HFFc6 (cell line): Measurements from ENCODE around the gene PLCG1. TPM values are rescaled to one million over a fixed set of nuclear protein-coding genes. Genes with fewer than 3 reads are reported as not detected.
A peak's percentile ranks its signal among the peaks of the same experiment; 100 is the strongest.

ENCODE experiments used
- DNase-seq: peaks from one replicate; pipeline ENCODE4 v3.0.0-alpha.2; 2018
- H3K27ac Mint-ChIP-seq: 2 replicates; pipeline ENCODE4 v1.8.0; 2020; ENCODE audit warnings: mild to moderate bottlenecking, mixed read lengths
- H3K27me3 Mint-ChIP-seq: 2 replicates; pipeline ENCODE4 v1.8.0; 2021; ENCODE audit warnings: mild to moderate bottlenecking, moderate library complexity, mixed read lengths; ENCODE audit not compliant: insufficient read depth
- H3K36me3 Mint-ChIP-seq: 2 replicates; pipeline ENCODE4 v1.8.0; 2021; ENCODE audit warnings: low read depth, mixed read lengths
- H3K4me1 Mint-ChIP-seq: 2 replicates; pipeline ENCODE4 v1.8.0; 2020; ENCODE audit warnings: low read depth, mixed read lengths
- H3K4me3 Mint-ChIP-seq: 2 replicates; pipeline ENCODE4 v1.8.0; 2020; ENCODE audit warnings: mild to moderate bottlenecking, moderate library complexity, mixed read lengths
- H3K9me3 Mint-ChIP-seq: 2 replicates; pipeline ENCODE4 v1.8.0; 2020; ENCODE audit warnings: mild to moderate bottlenecking, mixed read lengths
- CTCF ChIP-seq: fragments of 200-600 bp; sonication (generic); IDR thresholded peaks from 2 replicates; pipeline ENCODE4 v1.5.0; 2021; ENCODE audit warnings: antibody characterized with exemption, mild to moderate bottlenecking
- total RNA-seq, 6 experiments: library from RNA; stranded (reverse); fragmentation: NEBNext Ultra II Directional; extraction: Animal tissue kit (Norgen Biotek cat#: 25700); gene quantifications; 2 replicates in 1 of 6; 3 replicates in 5 of 6; pipeline ENCODE4 v1.2.3, GENCODE V29; 2021

The PLCG1 gene
- total RNA-seq, 6 experiments from 2014 or later = 44.4 to 62.1 (median 50.1) TPM

- no peak for DNase-seq
- Mint-ChIP-seq H3K9me3 (no peaks in the 10 kb centered on the region), H3K4me1 (peaks cover 12% of the 10 kb centered on the region; the same call in 1 of the 2 replicates), H3K27me3 (no peaks in the 10 kb centered on the region; the same call in 1 of the 2 replicates), H3K36me3 (peaks cover 18% of the 10 kb centered on the region), H3K27ac (no peak overlapping the region), H3K4me3 (no peak overlapping the region)
- no peak for TF ChIP-seq CTCF
These were observed 24.5 kb downstream of the PLCG1 start for GRCh38 chr20:41161886-41162285.

GRCh38 chr20:41162396-41162795, 25.1 kb downstream of the PLCG1 start:
- Mint-ChIP-seq H3K9me3 (no peaks in the 10 kb centered on the region), H3K36me3 (peaks cover 18% of the 10 kb centered on the region), H3K27ac (no peak overlapping the region), H3K4me3 (no peak overlapping the region), H3K27me3 (no peaks in the 10 kb centered on the region; the same call in 1 of the 2 replicates), H3K4me1 (peaks cover 7% of the 10 kb centered on the region; the same call in 1 of the 2 replicates)
- no peak for TF ChIP-seq CTCF
- DNase-seq = no peak

- no peak overlapping the region for H3K4me3 Mint-ChIP-seq
- no peak for DNase-seq
- peaks cover 3% of the 10 kb centered on the region for H3K27me3 Mint-ChIP-seq
- H3K9me3 Mint-ChIP-seq = no peaks in the 10 kb centered on the region
- peaks cover 18% of the 10 kb centered on the region for H3K36me3 Mint-ChIP-seq
- no peak for TF ChIP-seq CTCF
- no peaks in the 10 kb centered on the region for H3K4me1 Mint-ChIP-seq
- H3K27ac Mint-ChIP-seq = peak overlapping the region; percentile 36; the same call in 1 of the 2 replicates
These were observed 26.5 kb downstream of the PLCG1 start for GRCh38 chr20:41163821-41164220.

DNA sequence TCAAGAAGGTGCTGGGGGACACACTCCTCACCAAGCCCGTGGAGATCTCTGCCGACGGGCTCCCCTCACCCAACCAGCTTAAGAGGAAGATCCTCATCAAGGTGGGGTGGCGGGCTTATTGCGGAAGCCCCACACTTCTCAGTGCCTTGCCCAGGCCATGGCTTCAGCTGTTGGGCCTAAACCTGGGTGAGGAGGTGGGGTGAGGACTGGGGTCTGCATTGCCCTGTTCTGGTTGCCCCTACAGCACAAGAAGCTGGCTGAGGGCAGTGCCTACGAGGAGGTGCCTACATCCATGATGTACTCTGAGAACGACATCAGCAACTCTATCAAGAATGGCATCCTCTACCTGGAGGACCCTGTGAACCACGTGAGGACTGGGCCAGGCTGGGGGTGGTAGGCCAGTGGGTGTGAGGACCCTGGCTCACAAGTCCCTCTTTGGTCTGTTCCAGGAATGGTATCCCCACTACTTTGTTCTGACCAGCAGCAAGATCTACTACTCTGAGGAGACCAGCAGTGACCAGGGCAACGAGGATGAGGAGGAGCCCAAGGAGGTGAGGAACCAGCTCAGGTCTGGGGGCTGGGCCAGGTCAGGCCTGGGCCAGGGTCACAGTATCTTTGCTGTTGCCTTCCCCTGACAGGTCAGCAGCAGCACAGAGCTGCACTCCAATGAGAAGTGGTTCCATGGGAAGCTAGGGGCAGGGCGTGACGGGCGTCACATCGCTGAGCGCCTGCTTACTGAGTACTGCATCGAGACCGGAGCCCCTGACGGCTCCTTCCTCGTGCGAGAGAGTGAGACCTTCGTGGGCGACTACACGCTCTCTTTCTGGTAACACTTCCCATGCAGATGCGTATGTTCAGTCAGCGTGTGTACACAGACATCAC, 27.9 kb downstream of the PLCG1 start:
- DNase-seq = no peak
- no peak overlapping the region for H3K4me3 Mint-ChIP-seq
- H3K27me3 Mint-ChIP-seq = peaks cover 11% of the 10 kb centered on the region
- H3K36me3 Mint-ChIP-seq = peaks cover 31% of the 10 kb centered on the region
- no peak for TF ChIP-seq CTCF
- no peak overlapping the region for H3K27ac Mint-ChIP-seq
- H3K4me1 Mint-ChIP-seq = peaks cover 14% of the 10 kb centered on the region
- H3K9me3 Mint-ChIP-seq = no peaks in the 10 kb centered on the region

GRCh38 chr20:41166201-41167117, 29.1 kb downstream of the PLCG1 start:
- Mint-ChIP-seq H3K27me3 (peaks cover 11% of the 10 kb centered on the region), H3K4me3 (no peak overlapping the region), H3K9me3 (no peaks in the 10 kb centered on the region), H3K4me1 (peaks cover 18% of the 10 kb centered on the region), H3K36me3 (peaks cover 35% of the 10 kb centered on the region), H3K27ac (peak overlapping the region; percentile 47)
- no peak for DNase-seq
- TF ChIP-seq CTCF = no peak
